Panc1 (cell line): ENCODE measurements around the gene LRP1B.

ENCODE experiments used
- POLR2AphosphoS5 ChIP-seq: IDR thresholded peaks from 2 replicates; pipeline ENCODE4 v1.6.1; 2012; ENCODE audit warnings: mild to moderate bottlenecking, low read depth, low read length, moderate library complexity
- TF ChIP-seq, protein P1 (sequence below): fragments of 450-650 bp; IDR thresholded peaks from 2 replicates; pipeline ENCODE4 v1.5.1; 2017; ENCODE audit warnings: mild to moderate bottlenecking

DNA sequence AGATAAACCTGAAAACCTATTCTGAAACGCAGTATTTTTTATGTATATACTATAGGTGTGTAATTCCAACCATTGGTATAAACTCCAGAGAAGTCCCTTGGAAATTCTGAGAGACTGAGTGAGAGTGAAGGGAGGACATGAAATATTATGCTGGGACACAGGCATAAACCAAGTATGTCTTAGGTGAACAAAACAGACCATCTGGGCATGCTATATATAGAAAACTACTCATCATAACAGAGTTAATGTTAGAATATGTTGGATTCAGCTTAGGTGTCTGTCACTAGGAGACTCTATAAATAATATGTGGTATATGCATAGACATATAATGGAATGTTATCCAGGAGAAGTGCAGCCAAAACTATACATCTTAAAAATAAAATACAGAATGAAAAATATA is 282.6 kb downstream of the LRP1B start:
- TF ChIP-seq, protein P1, sequence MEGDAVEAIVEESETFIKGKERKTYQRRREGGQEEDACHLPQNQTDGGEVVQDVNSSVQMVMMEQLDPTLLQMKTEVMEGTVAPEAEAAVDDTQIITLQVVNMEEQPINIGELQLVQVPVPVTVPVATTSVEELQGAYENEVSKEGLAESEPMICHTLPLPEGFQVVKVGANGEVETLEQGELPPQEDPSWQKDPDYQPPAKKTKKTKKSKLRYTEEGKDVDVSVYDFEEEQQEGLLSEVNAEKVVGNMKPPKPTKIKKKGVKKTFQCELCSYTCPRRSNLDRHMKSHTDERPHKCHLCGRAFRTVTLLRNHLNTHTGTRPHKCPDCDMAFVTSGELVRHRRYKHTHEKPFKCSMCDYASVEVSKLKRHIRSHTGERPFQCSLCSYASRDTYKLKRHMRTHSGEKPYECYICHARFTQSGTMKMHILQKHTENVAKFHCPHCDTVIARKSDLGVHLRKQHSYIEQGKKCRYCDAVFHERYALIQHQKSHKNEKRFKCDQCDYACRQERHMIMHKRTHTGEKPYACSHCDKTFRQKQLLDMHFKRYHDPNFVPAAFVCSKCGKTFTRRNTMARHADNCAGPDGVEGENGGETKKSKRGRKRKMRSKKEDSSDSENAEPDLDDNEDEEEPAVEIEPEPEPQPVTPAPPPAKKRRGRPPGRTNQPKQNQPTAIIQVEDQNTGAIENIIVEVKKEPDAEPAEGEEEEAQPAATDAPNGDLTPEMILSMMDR = no peak
- no peak for TF ChIP-seq POLR2AphosphoS5
